GM23338 (cell line): Measurements from ENCODE around the gene GBP6.

Source experiments
- EZH2 ChIP-seq: fragments of 200-600 bp; sonication (generic); IDR thresholded peaks from one replicate; pipeline ENCODE4 v1.8.0; 2017; ENCODE audit warnings: antibody characterized with exemption, mild to moderate bottlenecking, low read depth; ENCODE audit not compliant: unreplicated experiment
- JUNB ChIP-seq: IDR thresholded peaks from one replicate; pipeline ENCODE4 v1.6.1; 2016; ENCODE audit warnings: antibody characterized with exemption; ENCODE audit not compliant: unreplicated experiment
- POLR2AphosphoS5 ChIP-seq: IDR thresholded peaks from 2 replicates; pipeline ENCODE4 v1.6.1; 2016; ENCODE audit warnings: antibody characterized with exemption, low read depth
- STAT1 ChIP-seq: IDR thresholded peaks from one replicate; pipeline ENCODE4 v1.6.1; 2016; ENCODE audit warnings: antibody characterized with exemption; ENCODE audit not compliant: unreplicated experiment
- TF ChIP-seq, protein P1 (sequence below), 2 experiments: fragments of 200-600 bp in 1 of 2; sonication (generic) in 1 of 2; conservative IDR thresholded peaks; 2 replicates each; pipeline versions ENCODE4 v1.5.1 to v1.6.1; 2016 to 2017; ENCODE audit warnings: antibody characterized with exemption in 2 of 2, low read depth in 2 of 2, mild to moderate bottlenecking in 2 of 2, moderate library complexity in 1 of 2
- TF ChIP-seq, protein P2 (sequence below): IDR thresholded peaks from one replicate; pipeline ENCODE4 v1.6.1; 2018; ENCODE audit warnings: antibody characterized with exemption; ENCODE audit not compliant: unreplicated experiment

DNA sequence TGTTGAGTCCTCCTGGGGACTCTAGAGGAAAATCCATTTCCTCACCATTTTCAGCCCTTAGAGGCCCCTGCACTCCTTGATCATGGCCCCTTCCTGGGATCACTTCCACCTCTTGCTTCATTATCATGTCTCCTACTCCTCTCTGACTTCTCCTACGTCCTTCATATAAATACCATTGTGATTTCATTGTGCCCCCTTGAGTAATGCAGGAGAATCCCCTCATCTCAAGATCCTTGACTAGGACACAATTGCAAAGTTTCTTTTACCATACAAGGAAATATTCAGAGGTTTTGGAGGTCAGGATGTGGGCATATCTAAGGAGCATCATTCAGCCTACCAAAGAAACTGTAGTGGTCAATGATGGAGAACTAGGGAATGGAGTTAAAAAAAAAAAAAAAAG is 8.8 kb upstream of the GBP6 start:
- TF ChIP-seq EZH2 (no peak), POLR2AphosphoS5 (no peak), JUNB (no peak), STAT1 (no peak)
- TF ChIP-seq, protein P1, sequence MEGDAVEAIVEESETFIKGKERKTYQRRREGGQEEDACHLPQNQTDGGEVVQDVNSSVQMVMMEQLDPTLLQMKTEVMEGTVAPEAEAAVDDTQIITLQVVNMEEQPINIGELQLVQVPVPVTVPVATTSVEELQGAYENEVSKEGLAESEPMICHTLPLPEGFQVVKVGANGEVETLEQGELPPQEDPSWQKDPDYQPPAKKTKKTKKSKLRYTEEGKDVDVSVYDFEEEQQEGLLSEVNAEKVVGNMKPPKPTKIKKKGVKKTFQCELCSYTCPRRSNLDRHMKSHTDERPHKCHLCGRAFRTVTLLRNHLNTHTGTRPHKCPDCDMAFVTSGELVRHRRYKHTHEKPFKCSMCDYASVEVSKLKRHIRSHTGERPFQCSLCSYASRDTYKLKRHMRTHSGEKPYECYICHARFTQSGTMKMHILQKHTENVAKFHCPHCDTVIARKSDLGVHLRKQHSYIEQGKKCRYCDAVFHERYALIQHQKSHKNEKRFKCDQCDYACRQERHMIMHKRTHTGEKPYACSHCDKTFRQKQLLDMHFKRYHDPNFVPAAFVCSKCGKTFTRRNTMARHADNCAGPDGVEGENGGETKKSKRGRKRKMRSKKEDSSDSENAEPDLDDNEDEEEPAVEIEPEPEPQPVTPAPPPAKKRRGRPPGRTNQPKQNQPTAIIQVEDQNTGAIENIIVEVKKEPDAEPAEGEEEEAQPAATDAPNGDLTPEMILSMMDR (conservative IDR thresholded peaks at IDR 0.05; ENCODE audit: low read depth in 2 of 2), result no peak
- TF ChIP-seq, protein P2, sequence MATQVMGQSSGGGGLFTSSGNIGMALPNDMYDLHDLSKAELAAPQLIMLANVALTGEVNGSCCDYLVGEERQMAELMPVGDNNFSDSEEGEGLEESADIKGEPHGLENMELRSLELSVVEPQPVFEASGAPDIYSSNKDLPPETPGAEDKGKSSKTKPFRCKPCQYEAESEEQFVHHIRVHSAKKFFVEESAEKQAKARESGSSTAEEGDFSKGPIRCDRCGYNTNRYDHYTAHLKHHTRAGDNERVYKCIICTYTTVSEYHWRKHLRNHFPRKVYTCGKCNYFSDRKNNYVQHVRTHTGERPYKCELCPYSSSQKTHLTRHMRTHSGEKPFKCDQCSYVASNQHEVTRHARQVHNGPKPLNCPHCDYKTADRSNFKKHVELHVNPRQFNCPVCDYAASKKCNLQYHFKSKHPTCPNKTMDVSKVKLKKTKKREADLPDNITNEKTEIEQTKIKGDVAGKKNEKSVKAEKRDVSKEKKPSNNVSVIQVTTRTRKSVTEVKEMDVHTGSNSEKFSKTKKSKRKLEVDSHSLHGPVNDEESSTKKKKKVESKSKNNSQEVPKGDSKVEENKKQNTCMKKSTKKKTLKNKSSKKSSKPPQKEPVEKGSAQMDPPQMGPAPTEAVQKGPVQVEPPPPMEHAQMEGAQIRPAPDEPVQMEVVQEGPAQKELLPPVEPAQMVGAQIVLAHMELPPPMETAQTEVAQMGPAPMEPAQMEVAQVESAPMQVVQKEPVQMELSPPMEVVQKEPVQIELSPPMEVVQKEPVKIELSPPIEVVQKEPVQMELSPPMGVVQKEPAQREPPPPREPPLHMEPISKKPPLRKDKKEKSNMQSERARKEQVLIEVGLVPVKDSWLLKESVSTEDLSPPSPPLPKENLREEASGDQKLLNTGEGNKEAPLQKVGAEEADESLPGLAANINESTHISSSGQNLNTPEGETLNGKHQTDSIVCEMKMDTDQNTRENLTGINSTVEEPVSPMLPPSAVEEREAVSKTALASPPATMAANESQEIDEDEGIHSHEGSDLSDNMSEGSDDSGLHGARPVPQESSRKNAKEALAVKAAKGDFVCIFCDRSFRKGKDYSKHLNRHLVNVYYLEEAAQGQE, result no peak
